ENCODE results near the gene HS6ST2.

GRCh38 chrX:132790329-132790728 lies 168.1 kb downstream of the HS6ST2 start:
- TF ChIP-seq ZBTB43 (CRISPR knock-in tag; IDR thresholded peaks at IDR 0.05) (no peak), TEAD4 (CRISPR knock-in tag; IDR thresholded peaks at IDR 0.05) (no peak), SP1 (CRISPR knock-in tag; conservative IDR thresholded peaks at IDR 0.05) (no peak), CTCF (IDR thresholded peaks at IDR 0.05) (no peak), PREB (CRISPR knock-in tag; IDR thresholded peaks at IDR 0.05; ENCODE audit: borderline replicate concordance) (no peak), CREB1 (CRISPR knock-in tag; IDR thresholded peaks at IDR 0.05) (no peak), HMGXB4 (CRISPR knock-in tag; IDR thresholded peaks at IDR 0.05) (no peak), FOXP4 (CRISPR knock-in tag; IDR thresholded peaks at IDR 0.05) (no peak), CBFB (CRISPR knock-in tag; IDR thresholded peaks at IDR 0.05; ENCODE audit: low read depth) (no peak), ATF1 (CRISPR knock-in tag; IDR thresholded peaks at IDR 0.05) (no peak), MLX (CRISPR knock-in tag; IDR thresholded peaks at IDR 0.05) (no peak), FOXP1 (CRISPR knock-in tag; IDR thresholded peaks at IDR 0.05; ENCODE audit: borderline replicate concordance) (no peak), MAX (CRISPR knock-in tag; IDR thresholded peaks at IDR 0.05) (no peak), ESRRA (CRISPR knock-in tag; IDR thresholded peaks at IDR 0.05; ENCODE audit: borderline replicate concordance) (no peak)

Measured in WTC11 (cell line).